ENCODE results near the gene DNASE1L3. TPM values are rescaled to one million over a fixed set of nuclear protein-coding genes. Genes with fewer than 3 reads are reported as not detected.

The DNASE1L3 gene
- total RNA-seq, 1 donor from 2014 or later: 0.22 TPM

GRCh38 chr3:58169371-58169770 lies 41.4 kb downstream of the DNASE1L3 start:
- Mint-ChIP-seq H3K4me3 (no peak overlapping the region), H3K36me3 (peaks cover 25% of the 10 kb centered on the region), H3K27me3 (ENCODE audit: low read depth) (no peaks in the 10 kb centered on the region), H3K4me1 (peaks cover 19% of the 10 kb centered on the region), H3K27ac (no peak overlapping the region), H3K9me3 (no peaks in the 10 kb centered on the region)
- DNase-seq (ENCODE audit: low spot score in 2 of 2, unreplicated experiment in 2 of 2): no peak
- TF ChIP-seq CTCF (IDR thresholded peaks at IDR 0.05; ENCODE audit: unreplicated experiment): no peak

- DNase-seq (ENCODE audit: low spot score in 2 of 2, unreplicated experiment in 2 of 2): no peak
- Mint-ChIP-seq H3K27ac (no peak overlapping the region), H3K27me3 (ENCODE audit: low read depth) (no peaks in the 10 kb centered on the region), H3K4me3 (no peak overlapping the region), H3K36me3 (peaks cover 25% of the 10 kb centered on the region), H3K9me3 (no peaks in the 10 kb centered on the region), H3K4me1 (peaks cover 24% of the 10 kb centered on the region)
- TF ChIP-seq CTCF (IDR thresholded peaks at IDR 0.05; ENCODE audit: unreplicated experiment): no peak
Observed at GRCh38 chr3:58168498-58168897, 42.3 kb downstream of the DNASE1L3 start.

- DNase-seq (ENCODE audit: low spot score in 2 of 2, unreplicated experiment in 2 of 2): peak in 1 of 2 experiments; percentile 73
- TF ChIP-seq CTCF (IDR thresholded peaks at IDR 0.05; ENCODE audit: unreplicated experiment): peak; percentile 76
- Mint-ChIP-seq H3K4me1 (peaks cover 29% of the 10 kb centered on the region), H3K4me3 (no peak overlapping the region), H3K27ac (peak overlapping the region; percentile 44), H3K9me3 (no peaks in the 10 kb centered on the region), H3K27me3 (ENCODE audit: low read depth) (no peaks in the 10 kb centered on the region), H3K36me3 (peaks cover 27% of the 10 kb centered on the region)
Observed at GRCh38 chr3:58167431-58168351, 43.1 kb downstream of the DNASE1L3 start.

- H3K27ac Mint-ChIP-seq: peak overlapping the region; percentile 79
- H3K4me3 Mint-ChIP-seq: no peak overlapping the region
- TF ChIP-seq CTCF (IDR thresholded peaks at IDR 0.05; ENCODE audit: unreplicated experiment): no peak
- no peak for DNase-seq (ENCODE audit: low spot score in 2 of 2, unreplicated experiment in 2 of 2)
- H3K4me1 Mint-ChIP-seq: peaks cover 32% of the 10 kb centered on the region
- peaks cover 45% of the 10 kb centered on the region for H3K36me3 Mint-ChIP-seq
- H3K27me3 Mint-ChIP-seq (ENCODE audit: low read depth): no peaks in the 10 kb centered on the region
- H3K9me3 Mint-ChIP-seq: no peaks in the 10 kb centered on the region
Observed at GRCh38 chr3:58164906-58165821, 45.6 kb downstream of the DNASE1L3 start.

DNA sequence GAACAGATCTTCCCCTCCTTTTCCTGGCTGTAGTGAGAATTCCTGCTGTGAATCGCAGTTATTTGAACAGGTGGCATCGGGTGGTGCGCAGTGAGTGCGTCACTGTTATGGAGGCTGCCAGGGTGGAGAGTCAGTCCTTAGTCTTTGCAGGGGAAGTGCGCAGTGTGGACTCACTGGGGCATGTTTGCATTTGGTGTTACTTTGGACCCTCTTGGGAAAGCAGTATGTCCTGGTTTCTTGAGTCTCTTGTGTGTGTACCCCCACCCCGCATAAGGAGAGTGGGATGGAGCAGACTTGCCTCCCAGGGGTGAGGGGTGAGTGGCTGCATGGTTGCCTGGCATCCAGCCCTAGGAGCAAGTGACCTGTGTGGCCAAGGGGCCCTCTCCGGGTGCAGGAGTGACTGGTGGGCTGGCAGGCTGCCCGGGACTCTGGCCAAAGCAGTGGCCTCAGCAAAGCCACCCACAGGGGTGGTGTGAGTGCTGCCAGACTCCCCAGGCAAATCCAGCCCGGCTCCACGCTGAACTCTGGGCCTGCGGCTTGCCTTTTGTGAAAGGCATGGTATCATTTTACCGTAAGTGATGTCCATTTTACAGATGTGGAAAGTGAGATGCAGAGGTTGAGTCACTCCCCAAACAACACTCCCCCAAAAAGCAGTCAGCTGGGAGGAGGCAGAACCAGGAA lies 46.4 kb downstream of the DNASE1L3 start:
- H3K27ac Mint-ChIP-seq: peak overlapping the region; percentile 87
- peaks cover 37% of the 10 kb centered on the region for H3K4me1 Mint-ChIP-seq
- no peak overlapping the region for H3K4me3 Mint-ChIP-seq
- no peak for DNase-seq (ENCODE audit: low spot score in 2 of 2, unreplicated experiment in 2 of 2)
- TF ChIP-seq CTCF (IDR thresholded peaks at IDR 0.05; ENCODE audit: unreplicated experiment): no peak
- no peaks in the 10 kb centered on the region for H3K27me3 Mint-ChIP-seq (ENCODE audit: low read depth)
- peaks cover 46% of the 10 kb centered on the region for H3K36me3 Mint-ChIP-seq
- no peaks in the 10 kb centered on the region for H3K9me3 Mint-ChIP-seq
